ENCODE data around the gene TMC6.

The TMC6 gene

GRCh38 chr17:78159575-78160158 lies 31.1 kb upstream of the TMC6 start:
- in situ Hi-C loops (cut with HindIII; ENCODE audit: low sequenced_read_pairs), result no loop called here

DNA sequence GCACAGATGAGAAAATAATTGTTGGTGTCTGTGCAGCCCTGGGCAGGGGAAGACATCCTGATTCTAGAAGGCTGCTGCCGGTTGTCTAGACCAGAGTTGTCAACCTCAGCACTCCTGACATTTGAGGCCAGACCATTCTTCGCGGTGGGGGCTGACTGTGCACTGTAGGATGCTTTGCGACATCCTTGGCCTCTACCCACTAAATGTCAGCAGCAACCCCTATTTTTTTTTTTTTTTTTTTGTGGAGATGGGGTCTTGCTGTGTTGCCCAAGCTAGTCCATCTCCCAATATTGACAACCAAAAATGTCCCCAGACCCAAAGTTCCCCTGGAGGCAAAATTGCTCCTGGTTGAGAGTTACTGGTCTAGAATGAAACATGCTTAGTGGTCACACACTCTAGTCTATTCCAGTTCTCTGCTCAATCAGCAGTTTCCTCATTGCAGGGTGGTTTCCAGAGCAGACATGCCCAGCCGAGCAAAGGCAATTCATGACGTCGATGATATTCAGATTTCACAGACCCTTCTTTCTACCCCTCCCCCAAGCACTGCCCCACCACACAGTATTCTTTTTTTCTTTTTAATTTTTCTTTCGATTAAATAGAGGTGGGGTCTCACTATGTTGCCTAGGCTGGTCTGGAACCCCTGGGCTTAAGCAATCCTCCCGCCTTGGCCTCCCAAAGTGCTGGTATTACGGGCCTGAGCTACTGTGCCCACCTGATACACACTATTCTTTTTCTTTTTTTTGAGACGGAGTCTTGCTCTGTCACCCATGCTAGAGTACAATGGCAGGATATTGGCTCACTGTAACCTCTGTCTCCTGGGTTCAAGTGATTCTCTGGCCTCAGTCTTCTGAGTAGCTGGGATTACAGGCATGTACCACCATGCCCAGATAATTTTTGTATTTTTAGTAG lies 26.6 kb upstream of the TMC6 start:
- in situ Hi-C loops (cut with HindIII; ENCODE audit: low sequenced_read_pairs), result loop anchor here (5.0 kb wide), 1 partner anchor 43 kb away; no protein-coding TSS in a partner anchor

DNA sequence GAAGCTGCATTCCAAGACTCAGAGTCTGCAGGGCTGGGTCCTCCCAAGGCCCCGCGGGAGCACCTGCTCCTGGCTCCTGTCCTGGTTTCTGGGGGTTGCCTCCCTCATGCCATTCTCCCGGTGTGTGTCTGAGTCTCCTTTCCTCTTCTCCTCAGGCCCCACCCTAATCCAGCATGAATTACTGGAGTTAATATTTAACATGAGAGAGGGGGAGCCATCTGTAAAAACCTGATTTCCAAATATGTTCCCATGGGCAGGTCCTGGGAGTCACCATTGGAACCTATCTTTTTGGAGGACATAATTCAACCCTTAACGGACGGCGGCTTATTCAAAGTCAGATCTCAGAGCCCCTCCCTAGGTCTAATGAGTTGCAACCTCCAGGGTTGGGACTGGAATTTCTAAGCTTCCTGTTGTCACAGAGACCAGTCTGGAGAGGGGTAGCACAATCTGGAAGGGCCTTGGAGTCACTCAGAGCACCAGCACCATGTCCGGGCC lies 23.0 kb upstream of the TMC6 start:
- in situ Hi-C loops (cut with HindIII; ENCODE audit: low sequenced_read_pairs), result loop anchor here (5.0 kb wide), 1 partner anchor 39 kb away; no protein-coding TSS in a partner anchor

DNA sequence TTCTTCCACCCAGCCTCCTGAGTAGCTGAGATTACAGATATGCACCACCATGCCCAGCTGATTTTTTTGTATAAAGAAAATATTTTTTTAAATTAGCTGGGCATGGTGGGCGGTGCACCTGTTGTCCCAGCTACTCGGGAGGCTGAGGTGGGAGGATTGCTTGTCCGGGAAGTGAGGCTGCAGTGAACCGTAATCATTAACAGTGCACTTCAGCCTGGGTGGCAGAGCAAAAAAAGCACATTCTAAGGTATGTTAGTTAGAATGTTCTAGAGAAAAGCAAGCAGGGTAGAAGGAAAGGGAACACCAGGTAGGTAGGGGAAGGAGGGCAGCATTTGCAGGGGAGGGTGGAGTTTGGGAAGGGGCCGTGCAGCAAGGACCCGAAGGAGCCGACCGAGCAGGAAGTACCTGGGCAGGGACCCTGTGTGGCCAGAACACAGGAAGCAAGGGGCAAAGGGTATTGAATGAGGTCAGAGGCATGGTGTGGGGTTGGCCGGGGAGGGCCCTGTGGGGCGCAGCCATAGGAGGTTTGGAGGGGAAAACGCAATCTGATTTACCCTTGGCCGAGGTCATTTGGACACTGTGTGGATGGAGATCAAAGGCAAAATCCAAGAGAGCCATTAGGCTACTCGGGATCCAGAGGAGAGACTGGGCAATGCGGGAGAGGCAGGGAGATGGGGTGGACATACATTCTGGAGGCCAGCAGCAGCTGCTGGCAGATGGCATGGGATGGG lies 19.9 kb upstream of the TMC6 start:
- in situ Hi-C loops (cut with HindIII; ENCODE audit: low sequenced_read_pairs), result no loop called here

- in situ Hi-C loops (cut with HindIII; ENCODE audit: low sequenced_read_pairs), result no loop called here
These were observed 18.9 kb upstream of the TMC6 start for GRCh38 chr17:78147315-78147998.

DNA sequence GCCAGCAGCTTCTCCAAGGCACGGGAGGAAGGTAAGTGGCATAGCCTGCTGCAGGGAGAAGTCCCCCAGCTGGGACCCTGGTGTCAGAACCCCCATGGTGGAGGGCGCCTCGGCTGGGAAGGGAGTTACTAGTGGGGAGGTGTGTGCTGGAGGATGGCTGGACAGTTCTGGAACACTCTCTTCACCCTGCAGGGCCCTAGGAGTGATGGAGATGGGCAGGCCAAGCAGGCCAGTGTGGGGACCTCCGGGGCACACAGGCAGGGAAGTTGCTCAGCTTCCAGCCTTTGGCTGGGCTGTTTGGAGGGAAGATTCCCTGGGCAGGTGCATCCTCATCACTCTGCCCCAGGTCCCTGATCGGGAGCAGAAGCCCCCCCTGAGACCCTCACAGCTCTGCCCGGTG lies 18.3 kb upstream of the TMC6 start:
- in situ Hi-C loops (cut with HindIII; ENCODE audit: low sequenced_read_pairs), result no loop called here

GRCh38 chr17:78146471-78146869 lies 17.9 kb upstream of the TMC6 start:
- in situ Hi-C loops (cut with HindIII; ENCODE audit: low sequenced_read_pairs), result no loop called here

GRCh38 chr17:78144736-78145641 lies 16.4 kb upstream of the TMC6 start:
- in situ Hi-C loops (cut with HindIII; ENCODE audit: low sequenced_read_pairs), result loop anchor here (5.0 kb wide), 2 partner anchors 52 to 58 kb away; no protein-coding TSS in a partner anchor

- in situ Hi-C loops (cut with HindIII; ENCODE audit: low sequenced_read_pairs), result loop anchor here (5.0 kb wide), 2 partner anchors 53 to 57 kb away; no protein-coding TSS in a partner anchor
These were observed 15.7 kb upstream of the TMC6 start for GRCh38 chr17:78144147-78144719.

DNA sequence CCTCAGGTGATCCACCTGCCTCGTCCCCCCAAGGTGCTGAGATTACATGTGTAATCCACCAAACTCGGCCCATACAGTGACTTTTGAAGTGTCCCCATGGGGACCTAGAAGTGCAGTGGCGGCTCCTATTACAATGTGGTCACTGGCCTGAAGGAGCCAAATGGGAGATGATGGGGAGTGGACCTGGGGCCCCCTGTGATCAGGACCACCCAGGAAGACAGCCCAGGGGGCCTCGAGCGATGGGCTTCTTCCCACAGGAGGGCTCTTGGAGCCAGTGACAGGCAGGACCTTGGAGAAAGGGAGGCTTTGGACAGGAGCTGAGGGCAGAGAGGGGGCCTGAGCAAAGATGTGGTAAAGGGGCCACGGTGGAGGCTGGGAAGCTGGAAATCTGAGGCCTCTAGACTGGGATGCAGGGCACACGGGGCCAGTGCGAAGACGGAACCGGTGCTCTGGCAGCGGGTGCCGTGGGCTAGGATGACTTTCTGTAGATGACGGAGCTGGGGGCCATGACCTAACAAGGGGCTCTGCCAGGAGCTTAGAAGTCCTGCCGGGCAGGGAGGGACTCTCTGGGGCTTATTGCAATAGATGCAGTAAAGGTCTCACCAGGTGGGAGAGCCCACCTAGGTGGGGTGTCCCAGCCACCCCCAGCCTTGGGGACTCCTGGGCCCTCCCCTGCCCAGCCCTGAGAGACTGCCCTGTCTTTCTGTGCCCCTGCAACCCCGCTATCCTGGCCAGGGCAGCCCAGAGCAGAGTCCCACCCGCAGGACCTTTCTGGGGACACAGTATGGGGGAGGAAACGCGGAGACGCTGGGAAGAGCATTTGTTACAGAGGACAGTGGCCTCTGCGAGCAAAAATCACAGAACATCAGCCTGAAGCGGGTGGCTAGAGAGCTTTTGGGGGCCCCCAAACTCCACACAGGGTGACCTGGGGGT lies 14.9 kb upstream of the TMC6 start:
- in situ Hi-C loops (cut with HindIII; ENCODE audit: low sequenced_read_pairs), result loop anchor here (5.0 kb wide), 2 partner anchors 54 to 56 kb away; no protein-coding TSS in a partner anchor

- in situ Hi-C loops (cut with HindIII; ENCODE audit: low sequenced_read_pairs), result loop anchor here (5.0 kb wide), 2 partner anchors 55 kb away; no protein-coding TSS in a partner anchor
These were observed 13.7 kb upstream of the TMC6 start for GRCh38 chr17:78142119-78142861.

- in situ Hi-C loops (cut with HindIII; ENCODE audit: low sequenced_read_pairs), result loop anchor here (5.0 kb wide), 2 partner anchors 54 to 56 kb away; no protein-coding TSS in a partner anchor
These were observed 13.0 kb upstream of the TMC6 start for GRCh38 chr17:78141437-78142118.

DNA sequence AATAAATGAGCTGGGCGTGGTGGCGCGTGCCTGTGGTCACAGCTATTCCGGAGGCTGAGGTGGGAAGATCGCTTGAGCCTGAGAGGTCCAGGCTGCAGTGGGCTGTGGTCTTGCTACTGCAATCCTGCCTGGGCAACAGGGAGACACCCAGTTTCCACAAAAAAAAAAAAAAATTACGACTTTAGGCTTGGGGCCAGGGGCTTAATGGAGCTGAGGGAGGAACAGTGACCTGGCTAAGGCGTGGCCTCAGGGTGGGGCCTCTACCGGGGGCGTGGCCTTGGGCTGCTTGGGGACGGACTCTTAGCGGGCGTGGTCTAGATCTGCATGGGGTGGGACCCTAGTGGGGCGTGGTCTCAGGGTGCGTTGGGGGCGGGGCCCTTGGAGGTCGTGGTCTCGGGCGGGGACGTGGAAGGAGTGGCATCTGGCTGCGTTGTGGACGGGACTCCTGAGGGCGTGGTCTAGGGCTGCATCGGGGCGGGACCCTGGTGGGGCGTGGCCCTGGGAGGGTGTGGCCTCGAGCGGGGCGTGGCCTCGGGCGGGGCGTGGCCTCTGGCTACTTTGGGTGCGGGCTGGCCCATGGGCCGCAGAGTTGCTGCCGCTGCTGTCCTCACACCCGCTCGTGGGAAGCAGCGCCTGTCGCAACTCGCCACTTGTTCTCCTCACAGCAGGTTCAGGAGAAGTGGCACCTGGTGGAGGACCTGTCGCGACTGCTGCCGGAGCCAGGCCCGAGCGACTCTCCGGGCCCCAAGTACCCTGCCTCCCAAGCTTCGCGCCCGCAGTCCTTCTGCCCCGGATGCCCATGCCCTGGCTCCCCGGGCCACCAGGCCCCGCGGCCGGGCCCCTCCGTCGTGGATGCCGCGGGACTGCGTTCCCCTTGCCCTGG lies 11.9 kb upstream of the TMC6 start:
- in situ Hi-C loops (cut with HindIII; ENCODE audit: low sequenced_read_pairs), result loop anchor here (5.0 kb wide), 2 partner anchors 53 to 57 kb away; no protein-coding TSS in a partner anchor

DNA sequence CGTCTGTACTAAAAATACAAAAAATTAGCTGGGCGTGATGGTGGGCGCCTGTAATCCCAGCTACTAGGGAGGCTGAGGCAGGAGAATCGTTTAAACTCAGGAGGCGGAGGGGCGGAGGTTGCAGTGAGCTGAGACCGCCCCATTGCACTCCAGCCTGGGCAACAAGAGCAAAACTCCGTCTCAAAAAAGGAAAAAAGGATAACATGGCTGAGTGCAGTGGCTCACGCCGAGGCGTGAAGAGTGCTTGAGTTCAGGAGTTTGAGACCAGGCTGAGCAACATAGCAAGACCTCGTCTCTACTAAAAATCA lies 11.3 kb upstream of the TMC6 start:
- in situ Hi-C loops (cut with HindIII; ENCODE audit: low sequenced_read_pairs), result loop anchor here (5.0 kb wide), 2 partner anchors 53 to 57 kb away; no protein-coding TSS in a partner anchor

DNA sequence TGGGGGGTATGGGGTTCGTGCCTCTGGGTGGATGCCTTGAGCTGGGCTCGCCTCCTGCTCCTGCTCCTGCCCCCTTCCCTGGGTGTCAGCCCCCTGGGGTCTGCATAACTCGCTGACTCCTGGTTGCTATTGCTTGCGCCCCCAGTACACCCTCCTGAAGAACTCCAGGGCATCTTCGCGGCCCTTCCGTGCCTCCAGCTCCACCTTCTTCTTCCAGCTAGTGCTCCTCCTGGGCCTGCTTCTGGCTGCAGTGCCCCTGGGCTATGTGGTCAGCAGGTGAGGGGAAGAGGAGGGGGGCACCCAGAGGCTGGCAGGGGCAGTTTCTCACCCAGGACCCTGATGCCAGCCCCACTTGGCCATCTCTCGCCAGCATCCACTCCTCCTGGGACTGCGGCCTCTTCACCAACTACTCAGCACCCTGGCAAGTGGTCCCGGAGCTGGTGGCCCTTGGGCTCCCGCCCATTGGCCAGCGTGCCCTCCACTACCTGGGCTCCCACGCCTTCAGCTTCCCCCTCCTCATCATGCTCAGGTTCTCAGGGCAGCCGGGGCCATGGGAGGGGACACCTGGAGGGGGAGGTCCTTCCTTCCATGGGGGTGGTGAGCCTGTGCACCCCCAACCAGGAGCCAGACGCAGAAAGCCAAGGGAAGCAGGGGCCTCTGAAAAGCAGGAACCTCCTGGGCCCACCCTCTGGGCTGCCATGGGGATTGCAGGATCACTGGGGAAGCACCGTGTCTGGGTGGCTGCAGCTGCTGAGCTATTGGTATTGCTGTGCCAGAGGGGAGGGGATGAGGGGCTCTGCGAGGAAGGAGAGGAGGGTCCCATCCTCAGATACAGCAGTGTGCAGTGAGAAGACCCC lies 9.9 kb upstream of the TMC6 start:
- in situ Hi-C loops (cut with HindIII; ENCODE audit: low sequenced_read_pairs), result no loop called here
